Subcutaneous adipose tissue (tissue), 4 donors: ENCODE measurements around the gene SMAGP. TPM values are rescaled to one million over a fixed set of nuclear protein-coding genes. Genes with fewer than 3 reads are reported as not detected.

Source experiments
- CTCF ChIP-seq: fragments of 450-650 bp; IDR thresholded peaks from one replicate; pipeline ENCODE4 v1.5.1; 2016; ENCODE audit warnings: low read depth, mild to moderate bottlenecking, control low read depth, antibody characterized with exemption, moderate library complexity
- total RNA-seq, 4 donors: library from RNA; depleted of rRNA; stranded (reverse); fragments of >200 nt; gene quantifications; one replicate each; pipeline ENCODE4 v1.1.0, GENCODE V29; 2016

Gene SMAGP
- total RNA-seq, 4 donors from 2014 or later: 2.9 to 11.9 (median 3.5) TPM

GRCh38 chr12:51293696-51294095 is 23.5 kb upstream of the SMAGP start:
- TF ChIP-seq CTCF: no peak

- TF ChIP-seq CTCF: no peak
Measured at GRCh38 chr12:51285843-51286242, 15.6 kb upstream of the SMAGP start.

GRCh38 chr12:51281202-51281924 is 11.1 kb upstream of the SMAGP start:
- no peak for TF ChIP-seq CTCF

- TF ChIP-seq CTCF: no peak
Measured at GRCh38 chr12:51275088-51275487, 4.9 kb upstream of the SMAGP start.

GRCh38 chr12:51270951-51271518 is 820 bp upstream of the SMAGP start:
- no peak for TF ChIP-seq CTCF

- TF ChIP-seq CTCF: no peak
Measured at GRCh38 chr12:51269174-51270066, 795 bp downstream of the SMAGP start.

GRCh38 chr12:51265024-51265423 is 5.2 kb downstream of the SMAGP start:
- no peak for TF ChIP-seq CTCF
